ENCODE results near the gene ASB8.
A peak's percentile ranks its signal among the peaks of the same experiment; 100 is the strongest.

- TF ChIP-seq CTCF (IDR thresholded peaks at IDR 0.05; ENCODE audit: insufficient read depth, low read length, poor library complexity, severe bottlenecking): peak; percentile 61
- no peak for TF ChIP-seq EZH2phosphoT487 (conservative IDR thresholded peaks at IDR 0.05; ENCODE audit: low read length)
Observed at GRCh38 chr12:48197549-48197970, 40.2 kb upstream of the ASB8 start.
